ENCODE measurements around the gene CDCA4.
A peak's percentile ranks its signal among the peaks of the same experiment; 100 is the strongest.
"Not testable (repeated sequence)": the region's sequence is repeated elsewhere in the genome, so short reads cannot be mapped to it uniquely, and the experiment has no call there.

Gene CDCA4

GRCh38 chr14:105066240-105067071 lies 45.6 kb upstream of the CDCA4 start:
- TF ChIP-seq CTCF (IDR thresholded peaks at IDR 0.05; ENCODE audit: low read depth, low read length), result no peak
- DNase-seq (ENCODE audit: low read depth in 2 of 2), result no peak
- no peak overlapping the region for H3K4me3 ChIP-seq (replicated peaks in 1 of 2; ENCODE audit: low read depth in 2 of 2, low read length in 2 of 2)

- TF ChIP-seq CTCF (IDR thresholded peaks at IDR 0.05; ENCODE audit: low read depth, low read length), result no peak
- DNase-seq (ENCODE audit: low read depth in 2 of 2), result no peak
- H3K4me3 ChIP-seq (replicated peaks in 1 of 2; ENCODE audit: low read depth in 2 of 2, low read length in 2 of 2), result no peak within 1 kb of the TSS
These were observed 44.7 kb upstream of the CDCA4 start, which contains the start of gene GPR132 for GRCh38 chr14:105065280-105066228. Gene GPR132, minus strand, starts transcription at chr14:105065430. Its CDS starts 10,010 bp downstream, at chr14:105055420.

GRCh38 chr14:105064721-105065143 lies 43.8 kb upstream of the CDCA4 start:
- no peak overlapping the region for H3K4me3 ChIP-seq (replicated peaks in 1 of 2; ENCODE audit: low read depth in 2 of 2, low read length in 2 of 2)
- no peak for TF ChIP-seq CTCF (IDR thresholded peaks at IDR 0.05; ENCODE audit: low read depth, low read length)
- DNase-seq (ENCODE audit: low read depth in 2 of 2), result peak; percentile 10 to 38

- no peak for DNase-seq (ENCODE audit: low read depth in 2 of 2)
- no peak for TF ChIP-seq CTCF (IDR thresholded peaks at IDR 0.05; ENCODE audit: low read depth, low read length)
- no peak overlapping the region for H3K4me3 ChIP-seq (replicated peaks in 1 of 2; ENCODE audit: low read depth in 2 of 2, low read length in 2 of 2)
These were observed 43.1 kb upstream of the CDCA4 start for GRCh38 chr14:105064001-105064400.

- not testable (repeated sequence) for DNase-seq (ENCODE audit: low read depth in 2 of 2); H3K4me3 ChIP-seq (replicated peaks in 1 of 2; ENCODE audit: low read depth in 2 of 2, low read length in 2 of 2)
These were observed 42.6 kb upstream of the CDCA4 start for GRCh38 chr14:105063506-105063905.

GRCh38 chr14:105063056-105063455 lies 42.2 kb upstream of the CDCA4 start:
- no peak for DNase-seq (ENCODE audit: low read depth in 2 of 2)
- no peak overlapping the region for H3K4me3 ChIP-seq (replicated peaks in 1 of 2; ENCODE audit: low read depth in 2 of 2, low read length in 2 of 2)
- TF ChIP-seq CTCF (IDR thresholded peaks at IDR 0.05; ENCODE audit: low read depth, low read length), result no peak

GRCh38 chr14:105062048-105062433 lies 41.2 kb upstream of the CDCA4 start:
- no peak for DNase-seq (ENCODE audit: low read depth in 2 of 2)
- no peak for TF ChIP-seq CTCF (IDR thresholded peaks at IDR 0.05; ENCODE audit: low read depth, low read length)
- no peak overlapping the region for H3K4me3 ChIP-seq (replicated peaks in 1 of 2; ENCODE audit: low read depth in 2 of 2, low read length in 2 of 2)
